ENCODE data around the gene RND2.
"Not testable (repeated sequence)": the region's sequence is repeated elsewhere in the genome, so short reads cannot be mapped to it uniquely, and the experiment has no call there.

RND2 gene

GRCh38 chr17:43024407-43025289 is at the start of gene RND2:
TSS of gene RND2 (plus strand) at chr17:43025231. CDS start at chr17:43025348, 117 bp downstream.
- no peak for FAIRE-seq

- FAIRE-seq: no peak
These were observed 49.8 kb upstream of the RND2 start for GRCh38 chr17:42975265-42975664.

GRCh38 chr17:42975701-42976100 is 49.3 kb upstream of the RND2 start:
- FAIRE-seq: not testable (repeated sequence)

- no peak for FAIRE-seq
These were observed 45.3 kb upstream of the RND2 start, which contains the start of gene PTGES3L for GRCh38 chr17:42979511-42980273. TSS of gene PTGES3L (minus strand) at chr17:42980080. CDS start at chr17:42980053, 27 bp downstream.

GRCh38 chr17:42980274-42980765 is 44.7 kb upstream of the RND2 start, which contains the start of gene RUNDC1:
TSS of gene RUNDC1 (plus strand) at chr17:42980565. CDS start at chr17:42980577, 12 bp downstream.
- no peak for FAIRE-seq

GRCh38 chr17:42980766-42981397 is 44.1 kb upstream of the RND2 start:
- FAIRE-seq: no peak

GRCh38 chr17:42982266-42982665 is 42.8 kb upstream of the RND2 start:
- no peak for FAIRE-seq

- no peak for FAIRE-seq
These were observed 39.8 kb upstream of the RND2 start for GRCh38 chr17:42985225-42985624.

GRCh38 chr17:42989141-42989540 is 35.9 kb upstream of the RND2 start:
- FAIRE-seq: no peak

GRCh38 chr17:42989726-42990652 is 35.0 kb upstream of the RND2 start:
- no peak for FAIRE-seq

GRCh38 chr17:42991471-42991870 is 33.6 kb upstream of the RND2 start:
- FAIRE-seq: no peak

GRCh38 chr17:42992872-42993271 is 32.2 kb upstream of the RND2 start:
- FAIRE-seq: no peak

- not testable (repeated sequence) for FAIRE-seq
These were observed 31.1 kb upstream of the RND2 start for GRCh38 chr17:42993913-42994312.

GRCh38 chr17:42997390-42997983 is 27.5 kb upstream of the RND2 start:
- FAIRE-seq: no peak

- peak; percentile 99 for FAIRE-seq
These were observed 26.8 kb upstream of the RND2 start, which contains the start of gene RPL27 for GRCh38 chr17:42997984-42998938. TSS of gene RPL27 (plus strand) at chr17:42998419. CDS start at chr17:42998751, 332 bp downstream.

- FAIRE-seq: no peak
These were observed 26.0 kb upstream of the RND2 start for GRCh38 chr17:42999003-42999525.

GRCh38 chr17:43000894-43001293 is 24.1 kb upstream of the RND2 start:
- not testable (repeated sequence) for FAIRE-seq

GRCh38 chr17:43003542-43004172 is 21.4 kb upstream of the RND2 start:
- no peak for FAIRE-seq

Measured in endometrium (tissue), 2 donors.